Esophagus mucosa (tissue), 1 donor: ENCODE results near the gene CSNK2A1. TPM values are rescaled to one million over a fixed set of nuclear protein-coding genes. Genes with fewer than 3 reads are reported as not detected.
A peak's percentile ranks its signal among the peaks of the same experiment; 100 is the strongest.
"Not testable (repeated sequence)": the region's sequence is repeated elsewhere in the genome, so short reads cannot be mapped to it uniquely, and the experiment has no call there.

Experiments
- ATAC-seq: fragments of 200-7000 bp; cut with Tn5 transposase; one replicate; pipeline ENCODE4 v1.9.1; 2020
- total RNA-seq: library from RNA; stranded (reverse); gene quantifications from one replicate; pipeline ENCODE4 v1.2.4, GENCODE V29; 2023
- donor health status: DM: yes; HTN: yes; CAD: no.

Gene CSNK2A1
- total RNA-seq, 1 donor from 2014 or later, result 83.4 TPM

DNA sequence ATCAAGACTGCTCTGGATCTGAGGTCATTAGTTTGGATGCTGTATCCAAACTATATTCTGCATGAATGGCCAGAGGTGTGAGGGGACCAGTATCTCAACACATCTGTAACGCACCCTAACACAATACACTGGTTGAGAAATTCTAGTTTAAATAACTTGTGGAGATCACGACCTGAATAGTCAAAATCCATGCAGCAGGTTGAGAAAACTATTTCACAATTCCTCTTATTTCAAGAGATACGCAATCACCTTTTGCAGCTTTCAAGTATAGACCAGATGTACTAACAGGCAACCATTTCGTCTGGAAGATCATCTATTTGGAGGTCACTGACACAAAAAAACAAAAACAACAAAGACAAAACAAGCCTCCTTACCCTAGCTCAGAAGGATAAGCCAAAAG, 11.1 kb downstream of the CSNK2A1 start:
- no peak for ATAC-seq

DNA sequence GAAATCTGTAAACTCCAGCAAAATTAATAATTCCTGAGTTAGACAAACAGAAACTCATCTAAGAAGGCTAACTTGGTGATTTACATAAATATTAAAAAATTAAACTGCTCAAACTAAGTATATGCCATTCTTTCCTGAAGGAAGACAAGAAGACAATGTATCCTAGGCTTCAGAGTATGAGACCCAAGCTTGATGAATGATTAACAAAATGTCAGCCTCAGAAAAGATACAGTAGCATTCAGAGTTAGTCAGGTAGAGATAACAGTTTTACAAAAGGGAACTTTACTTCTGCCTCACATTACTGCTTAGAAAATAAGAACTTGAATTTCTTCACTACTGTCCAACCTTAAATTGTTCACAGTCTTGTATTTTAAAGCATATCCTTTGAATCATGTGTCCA, 12.0 kb downstream of the CSNK2A1 start:
- no peak for ATAC-seq

- no peak for ATAC-seq
Measured at GRCh38 chr20:530321-530720, 13.3 kb downstream of the CSNK2A1 start.

GRCh38 chr20:528923-529604, 14.5 kb downstream of the CSNK2A1 start:
- peak; percentile 98 for ATAC-seq

- ATAC-seq, result no peak
Measured at GRCh38 chr20:527571-527886, 16.1 kb downstream of the CSNK2A1 start.

DNA sequence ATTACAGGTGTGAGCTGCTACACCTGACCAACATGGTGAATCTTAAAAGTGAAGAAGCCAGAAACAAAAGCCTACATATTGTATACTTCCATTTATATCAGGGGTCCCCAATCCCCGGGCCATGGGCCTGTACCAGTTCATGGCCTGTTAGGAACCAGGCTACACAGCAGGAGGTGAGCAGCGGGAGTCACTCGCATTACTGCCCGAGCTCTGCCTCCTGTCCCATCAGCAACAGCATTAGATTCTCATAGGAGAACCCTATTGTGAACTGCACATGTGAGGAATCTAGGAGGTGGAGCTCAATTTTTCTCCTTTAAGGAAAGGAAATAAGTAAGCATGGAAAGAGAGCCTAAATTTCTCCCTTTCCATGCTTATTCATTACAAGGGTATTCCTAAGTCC, 21.7 kb downstream of the CSNK2A1 start:
- ATAC-seq, result no peak

DNA sequence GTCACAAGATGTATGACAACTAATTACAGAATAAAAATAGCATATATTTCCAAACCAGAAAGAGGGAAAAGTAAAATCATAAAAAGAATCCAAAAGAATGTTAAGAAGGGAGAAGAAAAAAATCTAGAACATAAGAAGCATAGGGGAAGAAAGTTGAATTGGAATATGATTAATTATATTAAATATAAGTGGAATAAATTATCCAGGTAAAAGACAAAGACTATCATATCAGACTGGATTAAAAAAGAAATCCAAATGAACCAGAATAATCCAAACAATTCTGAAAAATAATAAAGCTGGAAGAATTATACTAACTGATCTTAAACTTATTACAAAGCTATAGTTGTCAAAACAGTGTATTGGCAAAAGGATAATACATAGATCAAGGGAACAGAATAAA, 23.6 kb downstream of the CSNK2A1 start:
- no peak for ATAC-seq

DNA sequence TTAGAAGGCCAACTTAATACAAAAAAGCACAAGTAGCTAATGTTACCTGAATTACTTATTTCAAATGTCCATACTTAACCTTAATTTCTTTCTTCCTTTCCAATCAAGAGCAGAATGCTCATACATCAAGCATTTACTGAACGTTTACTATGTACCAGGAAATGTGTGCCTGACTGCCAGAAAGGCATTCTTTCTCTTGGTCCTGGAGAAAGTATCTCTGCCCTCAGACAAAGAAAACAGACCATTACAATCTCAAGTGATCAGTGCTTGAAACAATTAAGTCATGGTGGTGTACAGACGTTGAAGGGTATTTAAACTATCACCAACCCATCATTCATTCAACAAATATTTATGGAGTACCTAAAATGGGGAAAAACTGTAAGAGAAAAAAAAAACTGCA, 26.4 kb downstream of the CSNK2A1 start:
- no peak for ATAC-seq

DNA sequence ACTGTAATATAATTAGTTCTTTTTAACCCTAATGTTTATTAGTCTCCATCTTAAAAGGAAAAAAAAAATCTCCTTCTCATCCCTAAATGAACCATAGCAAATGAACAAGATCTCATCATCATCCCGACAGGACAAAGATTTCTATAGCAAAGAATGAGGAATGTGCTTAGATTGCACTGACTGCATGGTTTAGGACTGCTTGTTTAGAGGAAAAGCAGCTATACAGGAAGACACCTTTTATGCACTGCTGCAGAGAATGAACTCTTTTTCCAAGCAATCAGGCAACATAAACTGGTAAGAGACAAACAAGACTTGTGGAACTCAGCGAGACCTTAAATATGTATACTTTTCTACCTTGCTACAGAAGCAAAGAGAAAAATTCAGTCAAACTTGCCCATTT, 26.8 kb downstream of the CSNK2A1 start:
- no peak for ATAC-seq

- peak; percentile 48 for ATAC-seq
Measured at GRCh38 chr20:515696-516095, 27.9 kb downstream of the CSNK2A1 start.

DNA sequence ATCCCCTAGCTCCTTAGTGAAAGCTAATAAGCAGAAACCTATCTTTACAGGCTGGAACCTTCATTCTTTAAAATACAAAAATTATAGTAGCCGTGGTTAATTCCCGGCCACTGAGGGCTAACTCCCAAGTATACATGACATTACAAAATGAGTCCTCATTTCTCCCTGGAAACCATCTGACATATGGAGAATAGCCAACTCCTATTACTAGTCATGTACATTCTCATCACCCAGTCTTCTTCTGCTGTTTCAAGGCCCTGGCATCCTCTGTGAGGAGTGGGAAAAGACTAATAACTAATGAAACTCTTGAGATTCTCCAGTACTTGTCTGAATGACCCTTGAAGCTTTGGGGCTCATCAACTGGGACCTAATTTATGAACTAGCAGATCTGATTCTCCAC, 30.2 kb downstream of the CSNK2A1 start:
- ATAC-seq, result no peak

DNA sequence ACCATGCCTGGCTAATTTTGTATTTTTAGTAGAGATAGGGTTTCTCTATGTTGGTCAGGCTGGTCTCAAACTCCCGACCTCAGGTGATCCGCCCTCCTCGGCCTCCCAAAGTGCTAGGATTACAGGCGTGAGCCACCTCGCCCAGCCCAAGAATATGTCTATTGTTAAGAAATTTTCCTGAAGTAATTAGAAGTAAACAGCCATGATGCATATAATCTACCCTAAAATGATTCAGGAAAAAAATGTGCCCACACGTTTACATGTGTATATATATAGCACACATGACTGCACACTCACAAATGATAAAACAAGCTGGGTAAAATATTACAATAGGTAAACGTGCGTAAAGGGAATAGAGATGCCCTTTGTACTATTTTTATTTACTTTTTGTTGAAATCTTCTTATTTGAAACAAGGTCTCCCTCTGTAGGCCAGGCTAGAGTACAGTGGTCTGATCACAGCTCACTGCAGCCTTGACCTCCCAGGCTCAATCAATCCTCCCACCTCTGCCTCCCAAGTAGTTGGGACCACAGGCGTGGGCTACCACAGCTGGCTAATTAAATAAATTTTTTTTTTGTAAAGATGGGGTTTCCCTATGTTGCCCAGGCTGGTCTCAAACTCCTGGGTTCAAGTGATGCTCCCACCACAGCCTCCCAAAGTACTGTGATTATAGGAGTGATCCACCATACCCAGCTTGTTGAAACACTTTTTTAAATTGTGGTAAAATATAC, 33.1 kb downstream of the CSNK2A1 start:
- not testable (repeated sequence) for ATAC-seq

- ATAC-seq, result not testable (repeated sequence)
Measured at GRCh38 chr20:508364-508787, 35.2 kb downstream of the CSNK2A1 start.

DNA sequence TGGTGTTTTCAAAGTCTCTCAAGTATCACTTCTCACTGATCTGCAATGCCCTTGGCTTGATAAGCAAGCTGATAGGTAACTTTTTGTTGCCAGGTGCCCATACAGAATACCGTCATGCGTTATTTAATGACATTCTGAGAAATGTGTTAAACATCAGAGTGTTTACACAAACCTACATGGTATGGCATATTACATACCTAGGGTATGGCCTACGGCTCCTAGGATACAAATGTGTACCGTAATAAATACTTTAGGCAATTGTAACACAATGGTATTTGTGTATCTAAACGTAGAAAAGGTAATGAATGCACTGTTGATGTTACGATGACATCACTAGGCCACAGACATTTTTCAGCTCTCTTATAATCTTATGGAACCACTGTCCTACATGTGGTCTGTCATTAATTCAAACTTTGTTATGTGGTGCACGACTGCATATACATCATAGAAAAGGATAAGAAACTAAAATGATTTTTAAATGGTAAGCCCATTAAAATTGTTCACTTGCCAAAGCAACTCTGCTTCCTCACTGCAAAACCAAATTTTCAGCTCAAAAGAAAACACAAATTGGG, 35.7 kb downstream of the CSNK2A1 start:
- no peak for ATAC-seq

DNA sequence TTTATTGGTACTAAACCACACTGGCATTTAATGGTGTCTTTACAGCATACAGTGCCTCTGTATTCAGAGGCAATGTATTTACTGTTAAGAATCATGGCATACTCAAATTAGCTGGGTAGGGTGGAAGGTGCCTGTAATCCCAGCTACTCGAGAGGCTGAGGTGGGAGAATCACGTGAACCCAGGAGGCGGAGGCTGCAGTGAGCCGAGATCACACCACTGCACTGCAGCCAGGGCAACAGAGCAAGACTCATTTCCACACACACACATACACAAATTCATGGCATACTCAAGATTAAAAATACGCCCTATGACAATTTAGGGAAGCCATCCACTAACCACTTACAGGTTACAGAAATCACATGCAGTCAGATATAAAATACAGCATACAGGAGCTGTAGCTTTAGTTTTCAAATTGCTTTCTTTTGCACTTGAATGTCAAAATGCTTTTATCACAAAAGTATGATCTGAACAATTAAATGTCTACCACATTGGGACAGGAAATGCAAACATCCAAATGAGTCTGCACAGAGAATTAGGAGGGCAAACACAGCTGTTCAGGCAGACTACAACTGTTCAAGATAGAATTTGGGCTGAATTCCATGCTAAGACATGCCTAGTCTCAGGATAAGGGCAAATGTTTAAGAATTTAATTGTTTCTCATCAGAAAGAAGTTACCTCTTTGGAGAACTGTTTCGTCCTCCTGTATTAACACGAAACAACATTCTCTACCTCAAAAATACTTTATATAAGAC, 36.4 kb downstream of the CSNK2A1 start:
- ATAC-seq, result no peak

- no peak for ATAC-seq
Measured at GRCh38 chr20:504632-505075, 38.9 kb downstream of the CSNK2A1 start.

DNA sequence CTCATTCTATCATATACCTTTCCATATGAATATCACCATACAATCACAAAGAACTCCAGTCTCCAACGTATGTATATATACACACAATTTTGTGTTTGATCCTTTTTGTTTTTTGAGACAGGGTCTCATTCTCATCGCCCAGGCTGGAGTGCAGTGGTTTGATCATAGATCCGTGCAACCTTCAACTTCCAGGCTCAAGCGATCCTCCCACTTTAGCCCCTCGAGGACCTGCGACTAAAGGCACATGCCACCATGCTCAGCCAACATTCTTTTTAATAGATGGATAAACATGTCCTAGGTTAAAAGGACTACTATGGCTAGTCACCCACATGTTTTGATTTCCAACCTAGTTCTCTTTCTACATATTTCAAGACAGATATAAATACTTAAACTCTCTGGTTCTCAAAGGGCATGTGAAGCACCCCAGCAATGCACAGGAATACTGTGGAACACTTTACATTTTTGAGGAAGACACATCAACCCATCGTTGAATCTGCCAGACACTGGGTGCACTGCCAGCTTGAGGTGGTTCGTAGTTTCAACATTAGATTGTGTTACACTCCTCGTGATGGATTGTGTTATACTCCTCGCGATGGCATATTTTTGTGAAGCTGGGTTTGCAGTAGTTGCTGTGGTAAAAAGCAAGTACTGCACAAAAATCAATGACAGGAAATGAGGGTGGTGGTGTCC, 40.4 kb downstream of the CSNK2A1 start:
- ATAC-seq, result no peak

DNA sequence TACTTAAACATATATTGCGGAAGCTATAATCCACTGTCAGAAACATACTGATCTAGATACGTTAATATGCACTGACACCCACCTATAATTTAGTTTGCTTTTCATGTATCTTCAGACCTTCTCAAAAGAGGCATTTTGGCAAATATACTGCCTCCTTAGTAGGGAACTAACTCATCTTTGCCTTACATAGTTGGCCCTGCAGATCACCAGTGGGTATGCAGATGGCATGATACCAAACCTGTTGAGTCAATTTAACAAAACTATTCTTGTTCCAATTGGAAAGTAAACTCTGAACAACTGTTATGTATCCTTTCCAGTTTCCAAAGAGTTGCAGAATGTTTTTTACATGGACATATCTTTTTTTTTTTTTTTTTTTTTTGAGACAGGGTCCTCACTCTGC, 45.6 kb downstream of the CSNK2A1 start:
- ATAC-seq, result no peak

- ATAC-seq, result peak; percentile 79
Measured at GRCh38 chr20:496126-496696, 47.4 kb downstream of the CSNK2A1 start.

DNA sequence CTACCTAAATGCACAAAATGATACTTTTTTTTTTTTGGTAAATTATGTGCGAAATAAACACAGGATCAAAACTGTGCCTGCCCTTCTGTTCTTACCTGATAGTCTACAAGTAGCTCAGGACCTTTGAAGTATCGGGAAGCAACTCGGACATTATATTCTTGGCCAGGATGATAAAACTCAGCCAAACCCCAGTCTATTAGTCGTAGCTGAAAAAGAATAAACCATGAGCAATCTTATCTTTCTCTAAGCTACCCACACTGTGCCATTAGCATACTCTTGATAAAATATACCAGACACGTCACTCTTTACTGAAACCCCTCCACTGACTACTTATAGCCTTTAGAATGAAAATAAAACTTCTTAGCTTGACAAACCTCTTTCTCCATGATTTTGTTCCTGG, 51.4 kb downstream of the CSNK2A1 start:
- ATAC-seq, result no peak

- no peak for ATAC-seq
Measured at GRCh38 chr20:487655-488054, 55.9 kb downstream of the CSNK2A1 start.
